Mesenchymal stem cell (in vitro differentiated cells and primary cell): Measurements from ENCODE around the gene KIF14.

Experiments used
- DNase-seq: peaks from one replicate; pipeline ENCODE4 v3.0.0-alpha.2; 2013
- H2AFZ ChIP-seq: one replicate; pipeline ENCODE4 v1.6.1; 2013; ENCODE audit warnings: low read depth, mild to moderate bottlenecking, control low read depth, inconsistent platforms, low read length, moderate library complexity
- H2AK5ac ChIP-seq: 2 replicates; pipeline ENCODE4 v1.6.1; 2013; ENCODE audit warnings: low read length, moderate library complexity, mild to moderate bottlenecking, inconsistent platforms; ENCODE audit not compliant: severe bottlenecking
- H2BK120ac ChIP-seq: one replicate; pipeline ENCODE4 v1.6.1; 2013; ENCODE audit warnings: low read depth, mild to moderate bottlenecking, inconsistent platforms, low read length, moderate library complexity
- H2BK12ac ChIP-seq, 2 experiments: one replicate each; pipeline ENCODE4 v1.6.1; 2013; ENCODE audit warnings: inconsistent platforms in 2 of 2, low read length in 2 of 2, mild to moderate bottlenecking in 2 of 2, moderate library complexity in 2 of 2, control low read depth in 1 of 2
- H2BK15ac ChIP-seq: one replicate; pipeline ENCODE4 v1.6.1; 2013; ENCODE audit warnings: mild to moderate bottlenecking, low read depth, inconsistent platforms; ENCODE audit not compliant: poor library complexity, severe bottlenecking
- H2BK5ac ChIP-seq: 2 replicates; pipeline ENCODE4 v1.6.1; 2013; ENCODE audit warnings: low read depth, mild to moderate bottlenecking, low read length, control low read depth, inconsistent platforms; ENCODE audit not compliant: poor library complexity, severe bottlenecking
- H3K14ac ChIP-seq, 2 experiments: one replicate each; pipeline ENCODE4 v1.6.1; 2013; ENCODE audit warnings: inconsistent platforms in 2 of 2, low read length in 2 of 2, control low read depth in 1 of 2, mild to moderate bottlenecking in 1 of 2, moderate library complexity in 1 of 2
- H3K18ac ChIP-seq, 2 experiments: one replicate each; pipeline ENCODE4 v1.6.1; 2013; ENCODE audit warnings: inconsistent platforms in 2 of 2, low read length in 2 of 2, control low read depth in 1 of 2, low read depth in 1 of 2, mild to moderate bottlenecking in 1 of 2
- H3K23ac ChIP-seq, 2 experiments: one replicate each; pipeline ENCODE4 v1.6.1; 2013; ENCODE audit warnings: inconsistent platforms in 2 of 2, low read length in 2 of 2, mild to moderate bottlenecking in 2 of 2, moderate library complexity in 2 of 2, control low read depth in 1 of 2
- H3K27ac ChIP-seq: 2 replicates; pipeline ENCODE4 v1.5.1; 2013; ENCODE audit warnings: mild to moderate bottlenecking, moderate library complexity, low read length, control low read depth, inconsistent platforms; ENCODE audit not compliant: poor library complexity, severe bottlenecking
- H3K27me3 ChIP-seq, 2 experiments: 2 replicates each; pipeline versions ENCODE4 v1.6.1 to v1.7.0; 2013; ENCODE audit warnings: low read length in 2 of 2, mild to moderate bottlenecking in 2 of 2, moderate library complexity in 2 of 2, control low read depth in 1 of 2, inconsistent platforms in 1 of 2; ENCODE audit not compliant: control insufficient read depth in 1 of 2, insufficient read depth in 1 of 2
- H3K36me3 ChIP-seq, 2 experiments: 2 replicates each; pipeline versions ENCODE4 v1.6.1 to v1.7.0; 2013; ENCODE audit warnings: low read length in 2 of 2, control low read depth in 1 of 2, inconsistent platforms in 1 of 2, low read depth in 1 of 2, mild to moderate bottlenecking in 1 of 2; ENCODE audit not compliant: insufficient read depth in 2 of 2, control insufficient read depth in 1 of 2
- H3K4ac ChIP-seq, 2 experiments: one replicate each; pipeline ENCODE4 v1.6.1; 2013; ENCODE audit warnings: inconsistent platforms in 2 of 2, low read length in 2 of 2, mild to moderate bottlenecking in 2 of 2, moderate library complexity in 2 of 2, control low read depth in 1 of 2, low read depth in 1 of 2
- H3K4me1 ChIP-seq: 2 replicates; pipeline ENCODE4 v1.6.1; 2013; ENCODE audit warnings: low read depth, low read length, control low read depth; ENCODE audit not compliant: control insufficient read depth, insufficient read depth
- H3K4me2 ChIP-seq: 2 replicates; pipeline ENCODE4 v1.6.1; 2013; ENCODE audit warnings: low read length, mild to moderate bottlenecking, inconsistent platforms; ENCODE audit not compliant: poor library complexity, severe bottlenecking
- H3K4me3 ChIP-seq, 2 experiments: 2 replicates each; pipeline versions ENCODE4 v1.5.1 to v1.7.0; 2013; ENCODE audit warnings: low read length in 2 of 2, mild to moderate bottlenecking in 2 of 2, control low read depth in 1 of 2, low read depth in 1 of 2; ENCODE audit not compliant: insufficient read depth in 1 of 2
- H3K79me1 ChIP-seq: replicated peaks from 2 replicates; pipeline ENCODE4 v1.6.1; 2013; ENCODE audit warnings: mild to moderate bottlenecking, control low read depth, low read length, inconsistent platforms; ENCODE audit not compliant: poor library complexity, severe bottlenecking
- H3K9ac ChIP-seq: 2 replicates; pipeline ENCODE4 v1.7.0; 2013; ENCODE audit warnings: mild to moderate bottlenecking, low read length, moderate library complexity
- H3K9me3 ChIP-seq: 2 replicates; pipeline ENCODE4 v1.7.0; 2013; ENCODE audit warnings: mild to moderate bottlenecking, low read length; ENCODE audit not compliant: control insufficient read depth
- H4K8ac ChIP-seq: one replicate; pipeline ENCODE4 v1.6.1; 2013; ENCODE audit warnings: inconsistent platforms, mild to moderate bottlenecking, low read length, moderate library complexity
- H4K91ac ChIP-seq: one replicate; pipeline ENCODE4 v1.6.1; 2013; ENCODE audit warnings: mild to moderate bottlenecking, low read length, inconsistent platforms
- WGBS: methylation state at CpG from one replicate; pipeline ENCODE4 v1.1.7; 2013; ENCODE audit warnings: mixed read lengths; 5-methylcytosine and 5-hydroxymethylcytosine counted together

Gene KIF14

GRCh38 chr1:200668514-200669313 is 48.2 kb upstream of the KIF14 start:
- Histone ChIP-seq H3K79me1 (peaks cover 15% of the 10 kb centered on the region), H3K36me3 (peaks cover 9 to 16% of the 10 kb centered on the region in 2 experiments), H2BK5ac (no peak overlapping the region), H4K8ac (no peak overlapping the region), H3K4me3 (peak overlapping the region in 1 of 2 experiments; percentile 85), H3K4ac (peak overlapping the region in 1 of 2 experiments; percentile 58), H3K9ac (peak overlapping the region; percentile 100), H3K9me3 (no peaks in the 10 kb centered on the region), H2BK12ac (no peak overlapping the region), H2BK15ac (no peak overlapping the region), H3K4me2 (peak overlapping the region; percentile 82), H3K14ac (no peak overlapping the region), H2AK5ac (no peak overlapping the region), H3K4me1 (no peaks in the 10 kb centered on the region), H2AFZ (no peak overlapping the region), H3K27me3 (no peaks in the 10 kb centered on the region), H3K23ac (no peak overlapping the region), H3K18ac (no peak overlapping the region), H3K27ac (peak overlapping the region; percentile 26), H4K91ac (no peak overlapping the region), H2BK120ac (no peak overlapping the region)
- DNase-seq: peak; percentile 6
- WGBS: 22% methylated on average over 7 of the region's 7 CpGs

DNA sequence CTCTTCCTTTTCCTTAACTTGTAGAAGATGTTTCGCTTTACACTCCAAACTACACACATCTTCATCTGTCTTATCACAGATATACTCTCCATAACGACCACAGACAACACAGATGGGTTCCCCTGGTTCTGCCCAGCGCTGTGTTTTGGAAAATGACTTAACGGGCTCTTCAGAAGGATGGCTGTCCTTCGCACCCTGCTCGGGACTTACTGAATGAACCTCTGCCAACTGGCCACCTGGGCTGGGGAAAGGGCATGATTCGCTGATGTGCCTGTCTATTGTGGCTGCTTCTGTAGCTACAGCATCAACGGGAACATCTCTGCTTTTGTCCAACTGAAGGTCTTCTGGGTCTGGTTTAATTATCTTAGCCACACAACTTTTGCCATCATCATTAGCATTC is 45.8 kb upstream of the KIF14 start:
- WGBS: 97% methylated on average over 8 of the region's 8 CpGs

GRCh38 chr1:200665861-200666260 is 45.3 kb upstream of the KIF14 start:
- no peaks in the 10 kb centered on the region for H3K9me3 ChIP-seq
- no peak overlapping the region for H2BK12ac ChIP-seq
- H3K9ac ChIP-seq: no peak overlapping the region
- no peak overlapping the region for H2AFZ ChIP-seq
- H2BK5ac ChIP-seq: no peak overlapping the region
- H3K4me1 ChIP-seq: peaks cover 3% of the 10 kb centered on the region
- no peak overlapping the region for H2BK15ac ChIP-seq
- H3K27ac ChIP-seq: no peak overlapping the region
- H4K8ac ChIP-seq: no peak overlapping the region
- no peak overlapping the region for H3K23ac ChIP-seq
- H3K79me1 ChIP-seq: peaks cover 18% of the 10 kb centered on the region
- 80% methylated on average over 2 of the region's 2 CpGs for WGBS
- no peak overlapping the region for H2AK5ac ChIP-seq
- no peaks in the 10 kb centered on the region for H3K27me3 ChIP-seq
- no peak overlapping the region for H3K4me2 ChIP-seq
- no peak overlapping the region for H3K14ac ChIP-seq
- H2BK120ac ChIP-seq: no peak overlapping the region
- no peak overlapping the region for H3K18ac ChIP-seq
- H4K91ac ChIP-seq: no peak overlapping the region
- H3K36me3 ChIP-seq: peaks cover 9 to 39% of the 10 kb centered on the region in 2 experiments
- no peak for DNase-seq
- H3K4me3 ChIP-seq: peak overlapping the region in 1 of 2 experiments; percentile 3
- no peak overlapping the region for H3K4ac ChIP-seq

More for the DNA sequence above, 45.8 kb upstream of the KIF14 start:
- Histone ChIP-seq H3K4ac (no peak overlapping the region), H2BK5ac (no peak overlapping the region), H4K8ac (no peak overlapping the region), H2BK120ac (no peak overlapping the region), H3K14ac (no peak overlapping the region), H3K4me3 (no peak overlapping the region), H2BK15ac (no peak overlapping the region), H3K18ac (no peak overlapping the region), H2AFZ (no peak overlapping the region), H4K91ac (peak overlapping the region; percentile 50), H3K27ac (no peak overlapping the region), H3K9me3 (no peaks in the 10 kb centered on the region), H3K4me1 (peaks cover 3% of the 10 kb centered on the region), H3K36me3 (peaks cover 9 to 38% of the 10 kb centered on the region in 2 experiments), H2BK12ac (no peak overlapping the region), H2AK5ac (no peak overlapping the region), H3K79me1 (peaks cover 18% of the 10 kb centered on the region), H3K9ac (no peak overlapping the region), H3K27me3 (no peaks in the 10 kb centered on the region), H3K23ac (no peak overlapping the region), H3K4me2 (no peak overlapping the region)
- DNase-seq: no peak

DNA sequence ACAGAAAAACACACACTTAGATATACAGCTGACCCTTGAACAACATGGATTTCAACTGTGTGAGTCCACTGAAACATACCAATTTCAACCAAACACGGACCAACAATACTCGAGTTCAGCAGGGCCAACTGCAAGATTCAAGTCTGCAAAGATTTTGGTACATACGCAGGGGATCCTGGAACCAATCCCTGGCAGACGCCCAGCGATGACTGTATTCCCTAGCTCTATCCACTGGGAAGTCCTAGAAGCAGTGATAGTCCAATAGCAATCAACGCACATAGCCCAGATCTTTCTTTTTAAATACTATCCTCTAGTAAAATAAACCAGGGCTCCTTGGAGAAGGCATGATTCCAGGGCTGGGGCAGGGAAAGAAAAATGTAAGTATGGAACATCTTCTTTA is 40.2 kb upstream of the KIF14 start:
- Histone ChIP-seq H3K27ac (no peak overlapping the region), H2BK5ac (no peak overlapping the region), H3K9me3 (no peaks in the 10 kb centered on the region), H3K14ac (no peak overlapping the region), H3K4ac (no peak overlapping the region), H2AK5ac (no peak overlapping the region), H3K4me1 (peaks cover 8% of the 10 kb centered on the region), H3K4me3 (no peak overlapping the region), H3K27me3 (no peaks in the 10 kb centered on the region), H2BK12ac (no peak overlapping the region), H4K8ac (no peak overlapping the region), H4K91ac (no peak overlapping the region), H3K18ac (no peak overlapping the region), H2BK120ac (no peak overlapping the region), H3K4me2 (no peak overlapping the region), H3K23ac (no peak overlapping the region), H3K36me3 (peaks cover 16 to 73% of the 10 kb centered on the region in 2 experiments), H2BK15ac (no peak overlapping the region), H3K9ac (no peak overlapping the region), H3K79me1 (peaks cover 13% of the 10 kb centered on the region), H2AFZ (no peak overlapping the region)
- 100% methylated on average over 5 of the region's 6 CpGs for WGBS
- DNase-seq: no peak
